B cell (primary cell): ENCODE results near the gene RPRD1B. TPM values are rescaled to one million over a fixed set of nuclear protein-coding genes. Genes with fewer than 3 reads are reported as not detected.

Experiments used
- ATAC-seq: fragments of 200-7000 bp; cut with Tn5 transposase; one replicate; pipeline ENCODE4 v1.10.0; 2021; ENCODE audit warnings: low read depth, mild to moderate bottlenecking, moderate number of reproducible peaks, moderate library complexity
- CTCF ChIA-PET: fragments of 350-600 bp; sonication (Branson Sonifier 250); formaldehyde crosslinking; loops from one replicate; lab custom pipeline; 2021; ENCODE audit warnings: antibody characterized with exemption, inconsistent platforms; lab: Charles Lee
- POLR2A ChIA-PET: fragments of 350-600 bp; sonication (Branson Sonifier 250); formaldehyde crosslinking; loops from one replicate; lab custom pipeline; 2021; ENCODE audit warnings: antibody characterized with exemption; lab: Charles Lee
- DNase-seq: peaks from one replicate; pipeline ENCODE4 v3.0.0; 2013
- H2AFZ ChIP-seq: 2 replicates; pipeline ENCODE4 v1.6.1; 2012; ENCODE audit warnings: mild to moderate bottlenecking, low read depth, low read length; ENCODE audit not compliant: insufficient read depth, poor library complexity, severe bottlenecking
- H3K27ac ChIP-seq, 2 donors: 1 replicate in 1 of 2; 2 replicates in 1 of 2; pipeline ENCODE4 v1.5.1; 2012 to 2013; ENCODE audit warnings: low read length in 2 of 2, mild to moderate bottlenecking in 2 of 2, moderate library complexity in 1 of 2
- H3K27me3 ChIP-seq, 4 experiments: fragments of 200-600 bp in 1 of 4; sonication (generic) in 1 of 4; replicated peaks in 1 of 4; 1 replicate in 2 of 4; 2 replicates in 2 of 4; pipeline versions ENCODE4 v1.6.1 to v1.7.0; 2013 to 2016; ENCODE audit warnings: low read length in 3 of 4, mild to moderate bottlenecking in 2 of 4, mixed read lengths in 1 of 4, moderate library complexity in 1 of 4; ENCODE audit not compliant: insufficient read depth in 4 of 4, control insufficient read depth in 3 of 4; ENCODE audit errors: control extremely low read depth in 1 of 4
- H3K36me3 ChIP-seq, 2 experiments: replicated peaks in 1 of 2; 1 replicate in 1 of 2; 2 replicates in 1 of 2; pipeline versions ENCODE4 v1.6.1 to v1.7.1; 2013; ENCODE audit warnings: low read length in 1 of 2; ENCODE audit not compliant: insufficient read depth in 2 of 2, control insufficient read depth in 1 of 2; ENCODE audit errors: control extremely low read depth in 1 of 2, extremely low read depth in 1 of 2
- H3K4me1 ChIP-seq, 2 donors: fragments of 200-600 bp in 1 of 2; sonication (generic) in 1 of 2; 1 replicate in 1 of 2; 2 replicates in 1 of 2; pipeline versions ENCODE4 v1.5.1 to v1.6.1; 2013 to 2017; ENCODE audit warnings: low read length in 2 of 2; ENCODE audit not compliant: control insufficient read depth in 2 of 2, insufficient read depth in 2 of 2
- H3K4me2 ChIP-seq: replicated peaks from 2 replicates; pipeline ENCODE3; 2012; ENCODE audit warnings: mild to moderate bottlenecking, low read depth, low read length; ENCODE audit not compliant: poor library complexity, severe bottlenecking
- H3K4me3 ChIP-seq, 5 experiments: fragments of 200-600 bp in 1 of 5; sonication (generic) in 1 of 5; 1 replicate in 3 of 5; 2 replicates in 2 of 5; pipeline versions ENCODE4 v1.5.1 to v1.7.0; 2011 to 2016; ENCODE audit warnings: low read length in 4 of 5, mild to moderate bottlenecking in 4 of 5, low read depth in 2 of 5, control low read depth in 1 of 5, moderate library complexity in 1 of 5; ENCODE audit not compliant: insufficient read depth in 1 of 5; ENCODE audit errors: control extremely low read depth in 1 of 5, extremely low read depth in 1 of 5
- H3K79me2 ChIP-seq: fragments of 200-600 bp; sonication (generic); one replicate; pipeline ENCODE4 v1.6.0; 2016; ENCODE audit warnings: low read length; ENCODE audit not compliant: control insufficient read depth, insufficient read depth
- H3K9ac ChIP-seq: fragments of 200-600 bp; sonication (generic); 2 replicates; pipeline ENCODE4 v1.6.1; 2017; ENCODE audit warnings: mild to moderate bottlenecking, low read length, moderate library complexity
- H3K9me3 ChIP-seq, 3 donors: one replicate each; pipeline versions ENCODE4 v1.6.1 to v1.7.1; 2013; ENCODE audit warnings: low read length in 2 of 3; ENCODE audit not compliant: control insufficient read depth in 2 of 3, insufficient read depth in 1 of 3; ENCODE audit errors: control extremely low read depth in 1 of 3
- H4K20me1 ChIP-seq: 2 replicates; pipeline ENCODE4 v1.6.0; 2012; ENCODE audit warnings: mild to moderate bottlenecking, low read length; ENCODE audit not compliant: insufficient read depth, control insufficient read depth, poor library complexity, severe bottlenecking
- H3K27ac Mint-ChIP-seq: one replicate; pipeline ENCODE4 v1.8.0; 2021; ENCODE audit warnings: mixed read lengths
- H3K27me3 Mint-ChIP-seq: one replicate; pipeline ENCODE4 v1.8.0; 2021; ENCODE audit warnings: mixed read lengths
- H3K4me1 Mint-ChIP-seq: one replicate; pipeline ENCODE4 v1.8.0; 2021; ENCODE audit warnings: mixed read lengths
- H3K4me3 Mint-ChIP-seq: one replicate; pipeline ENCODE4 v1.8.0; 2021; ENCODE audit warnings: mixed read lengths
- H3K9me3 Mint-ChIP-seq: one replicate; pipeline ENCODE4 v1.8.0; 2022; ENCODE audit warnings: mixed read lengths; ENCODE audit not compliant: insufficient read depth
- CTCF ChIP-seq: fragments of 200-600 bp; IDR thresholded peaks from one replicate; pipeline ENCODE4 v1.8.0; 2022; ENCODE audit warnings: antibody characterized with exemption, mild to moderate bottlenecking
- EZH2 ChIP-seq: IDR thresholded peaks from 2 replicates; pipeline ENCODE4 v1.6.1; 2012; ENCODE audit warnings: borderline replicate concordance, low read depth, mild to moderate bottlenecking, moderate library complexity, low read length; ENCODE audit not compliant: insufficient read depth, poor library complexity, severe bottlenecking
- WGBS: methylation state at CpG from one replicate; pipeline ENCODE4 v1.1.5; 2013; ENCODE audit warnings: missing lambda C conversion rate; ENCODE audit not compliant: insufficient coverage; 5-methylcytosine and 5-hydroxymethylcytosine counted together
- intact Hi-C: fragments of 100-400 bp; cut with micrococcal nuclease; formaldehyde crosslinking; loops from one replicate; pipeline ENCODE4 v1.10.0; 2022
- polyA plus RNA-seq: library from polyadenylated mRNA; depleted of rRNA; stranded (reverse); fragments of >200 nt; gene quantifications from 2 replicates; pipeline ENCODE4 v1.2.3, GENCODE V29; 2012
- total RNA-seq, 2 donors: library from RNA; stranded (reverse); fragments of 120-200 nt in 1 of 2; gene quantifications; 1 replicate in 1 of 2; 2 replicates in 1 of 2; pipeline versions ENCODE4 v1.2.3 to v1.2.4, GENCODE V29; 2013 to 2022

Gene RPRD1B
- total and polyA plus RNA-seq, 2 donors (not counting 1 experiment from before 2014, with no cell fraction given), result 6.0 to 54.9 TPM

- H3K4me2 ChIP-seq, result no peak overlapping the region
- peaks cover 11 to 36% of the 10 kb centered on the region in 2 experiments for H3K36me3 ChIP-seq
- Mint-ChIP-seq H3K4me1 (peaks cover 64% of the 10 kb centered on the region), H3K27ac (peak overlapping the region; percentile 80), H3K9me3 (no peaks in the 10 kb centered on the region), H3K27me3 (no peaks in the 10 kb centered on the region), H3K4me3 (peak overlapping the region; percentile 46)
- no peak for DNase-seq
- no peaks in the 10 kb centered on the region for H3K27me3 ChIP-seq
- peaks cover 37% of the 10 kb centered on the region for H3K79me2 ChIP-seq
- no CpG with 5 or more reads among the region's 3 CpGs for WGBS
- no peak for ATAC-seq
- no peak overlapping the region for H3K9ac ChIP-seq
- peaks cover 27 to 43% of the 10 kb centered on the region in 2 donors for H3K4me1 ChIP-seq
- ChIA-PET CTCF (interaction anchor here (0.7 to 7.7 kb wide), 15 partner anchors 9 to 511 kb away, joined by 3 to 131 read pairs (median 7); partner anchors contain the start of gene TGM2), POLR2A (interaction anchor here (1.5 kb wide), 1 partner anchor 18 kb away, joined by 5 read pairs; no protein-coding TSS in a partner anchor)
- H4K20me1 ChIP-seq, result no peaks in the 10 kb centered on the region
- no peak overlapping the region for H3K4me3 ChIP-seq
- peaks cover 0 to 2% (median 0%) of the 10 kb centered on the region in 3 donors for H3K9me3 ChIP-seq
- intact Hi-C loops, result no loop called here
- H2AFZ ChIP-seq, result no peak overlapping the region
- peak overlapping the region in 1 of 2 donors; percentile 6 for H3K27ac ChIP-seq
- no peak for TF ChIP-seq EZH2
- TF ChIP-seq CTCF, result no peak
Observed at GRCh38 chr20:38075161-38075998, 41.8 kb downstream of the RPRD1B start.

- peak; percentile 71 for DNase-seq
- Mint-ChIP-seq H3K27ac (peak overlapping the region; percentile 57), H3K4me1 (peaks cover 74% of the 10 kb centered on the region), H3K9me3 (no peaks in the 10 kb centered on the region), H3K4me3 (peak overlapping the region; percentile 46), H3K27me3 (no peaks in the 10 kb centered on the region)
- no peak overlapping the region for H3K9ac ChIP-seq
- peaks cover 5 to 25% of the 10 kb centered on the region in 2 experiments for H3K36me3 ChIP-seq
- ChIA-PET CTCF (interaction anchor here (0.6 to 7.7 kb wide), 9 partner anchors 12 to 387 kb away, joined by 3 to 131 read pairs (median 62); partner anchors contain the start of gene TGM2), POLR2A (interaction anchor here (0.6 to 1.5 kb wide), 7 partner anchors 11 to 60 kb away, joined by 3 to 20 read pairs (median 5); no protein-coding TSS in a partner anchor)
- H3K4me1 ChIP-seq, result peaks cover 27 to 43% of the 10 kb centered on the region in 2 donors
- peak; percentile 81 for ATAC-seq
- peak overlapping the region; percentile 30 to 53 for H3K27ac ChIP-seq
- no peaks in the 10 kb centered on the region for H3K9me3 ChIP-seq
- peaks cover 6% of the 10 kb centered on the region for H4K20me1 ChIP-seq
- H3K27me3 ChIP-seq, result no peaks in the 10 kb centered on the region
- H3K4me3 ChIP-seq, result no peak overlapping the region
- H3K79me2 ChIP-seq, result peaks cover 46% of the 10 kb centered on the region
- H2AFZ ChIP-seq, result no peak overlapping the region
- peak; percentile 23 for TF ChIP-seq CTCF
- no peak for TF ChIP-seq EZH2
- intact Hi-C loops, result loop anchor here (1.0 kb wide), 2 partner anchors 18 to 43 kb away; partner anchors contain the start of genes RPRD1B and TTI1
- peak overlapping the region; percentile 35 for H3K4me2 ChIP-seq
Observed at GRCh38 chr20:38076548-38076947, 43.0 kb downstream of the RPRD1B start.
